Spleen (tissue), 7 donors: ENCODE measurements around the gene NAPSA.

Source experiments
- POLR2A ChIP-seq, 3 donors: fragments of 450-650 bp; IDR thresholded peaks; one replicate each; pipeline ENCODE4 v1.5.1; 2017; ENCODE audit warnings: antibody characterized with exemption in 3 of 3, mild to moderate bottlenecking in 1 of 3
- POLR2AphosphoS5 ChIP-seq, 3 donors: sonication (generic); formaldehyde crosslinking; IDR thresholded peaks; one replicate each; pipeline ENCODE4 v1.5.1; 2017; ENCODE audit warnings: antibody characterized with exemption in 3 of 3
- TF ChIP-seq, protein P1 (sequence below), 11 experiments: fragments of 200-600 bp in 7 of 11; fragments of 450-650 bp in 4 of 11; sonication (generic) in 4 of 11; IDR thresholded peaks in 8 of 11; conservative IDR thresholded peaks in 3 of 11; 1 replicate in 7 of 11; 2 replicates in 4 of 11; pipeline versions ENCODE4 v1.4.0 to v1.8.0; 2016 to 2021; ENCODE audit warnings: antibody characterized with exemption in 11 of 11, inconsistent platforms in 4 of 11, mild to moderate bottlenecking in 1 of 11
- donor health status: DM: no; HTN: no; CAD: no; lungs with moderate emphysema.
- donor health status: DM: no; HTN: no; CAD: no.
- donor health status: DM: no; HTN: no; CAD: no.

DNA sequence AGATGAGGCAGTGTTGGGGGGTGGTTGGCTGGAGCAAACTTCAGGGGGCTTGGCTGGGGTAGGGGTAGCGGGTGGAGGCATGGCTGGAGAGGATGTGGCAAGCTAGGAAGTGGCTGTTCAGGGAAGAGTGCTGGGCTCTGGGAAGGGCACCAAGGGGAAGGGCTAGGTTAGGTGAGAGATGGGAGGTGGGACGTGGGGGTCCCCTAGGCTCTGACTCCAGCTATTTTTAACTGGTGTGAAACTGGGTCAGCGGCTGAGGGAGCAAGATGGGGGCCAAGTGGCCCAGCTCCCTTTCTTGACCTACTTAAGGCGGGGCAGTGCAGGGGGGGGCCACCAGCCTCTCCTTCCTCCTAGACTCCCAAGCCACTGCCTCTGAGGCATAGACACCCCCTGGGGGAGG, 43.6 kb downstream of the NAPSA start:
- TF ChIP-seq, protein P1, sequence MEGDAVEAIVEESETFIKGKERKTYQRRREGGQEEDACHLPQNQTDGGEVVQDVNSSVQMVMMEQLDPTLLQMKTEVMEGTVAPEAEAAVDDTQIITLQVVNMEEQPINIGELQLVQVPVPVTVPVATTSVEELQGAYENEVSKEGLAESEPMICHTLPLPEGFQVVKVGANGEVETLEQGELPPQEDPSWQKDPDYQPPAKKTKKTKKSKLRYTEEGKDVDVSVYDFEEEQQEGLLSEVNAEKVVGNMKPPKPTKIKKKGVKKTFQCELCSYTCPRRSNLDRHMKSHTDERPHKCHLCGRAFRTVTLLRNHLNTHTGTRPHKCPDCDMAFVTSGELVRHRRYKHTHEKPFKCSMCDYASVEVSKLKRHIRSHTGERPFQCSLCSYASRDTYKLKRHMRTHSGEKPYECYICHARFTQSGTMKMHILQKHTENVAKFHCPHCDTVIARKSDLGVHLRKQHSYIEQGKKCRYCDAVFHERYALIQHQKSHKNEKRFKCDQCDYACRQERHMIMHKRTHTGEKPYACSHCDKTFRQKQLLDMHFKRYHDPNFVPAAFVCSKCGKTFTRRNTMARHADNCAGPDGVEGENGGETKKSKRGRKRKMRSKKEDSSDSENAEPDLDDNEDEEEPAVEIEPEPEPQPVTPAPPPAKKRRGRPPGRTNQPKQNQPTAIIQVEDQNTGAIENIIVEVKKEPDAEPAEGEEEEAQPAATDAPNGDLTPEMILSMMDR (IDR thresholded peaks at IDR 0.05 in 8 of 11, conservative IDR thresholded peaks at IDR 0.05 in 3 of 11): no peak
- TF ChIP-seq POLR2A (IDR thresholded peaks at IDR 0.05) (no peak), POLR2AphosphoS5 (IDR thresholded peaks at IDR 0.05) (no peak)
